ENCODE results near the gene TNRC18.

The TNRC18 gene

GRCh38 chr7:5422396-5423305, 983 bp downstream of the TNRC18 start:
- peak overlapping the region; percentile 84 for H3K4me3 ChIP-seq (ENCODE audit: low read depth, low read length)
- peaks cover 7% of the 10 kb centered on the region; the same call in 1 of the 2 replicates for H3K4me1 ChIP-seq
- no peaks in the 10 kb centered on the region for H3K9me3 ChIP-seq
- H3K36me3 ChIP-seq = no peaks in the 10 kb centered on the region
- TF ChIP-seq CTCF (IDR thresholded peaks at IDR 0.05; ENCODE audit: low read depth, low read length) = no peak; the same call in 1 of the 2 replicates
- peaks cover 30% of the 10 kb centered on the region for H3K27me3 ChIP-seq
- DNase-seq = no peak

- no peak for TF ChIP-seq CTCF (IDR thresholded peaks at IDR 0.05; ENCODE audit: low read depth, low read length)
- H3K4me1 ChIP-seq = peaks cover 7% of the 10 kb centered on the region; the same call in 1 of the 2 replicates
- H3K9me3 ChIP-seq = no peaks in the 10 kb centered on the region
- H3K36me3 ChIP-seq = no peaks in the 10 kb centered on the region
- DNase-seq = no peak
- peak overlapping the region; percentile 84 for H3K4me3 ChIP-seq (ENCODE audit: low read depth, low read length)
- peaks cover 30% of the 10 kb centered on the region for H3K27me3 ChIP-seq
Measured at GRCh38 chr7:5421714-5422395, 1.8 kb downstream of the TNRC18 start.

GRCh38 chr7:5420881-5421713, 2.5 kb downstream of the TNRC18 start:
- H3K4me1 ChIP-seq = peaks cover 7% of the 10 kb centered on the region; the same call in 1 of the 2 replicates
- peaks cover 30% of the 10 kb centered on the region for H3K27me3 ChIP-seq
- H3K4me3 ChIP-seq (ENCODE audit: low read depth, low read length) = peak overlapping the region; percentile 84
- no peaks in the 10 kb centered on the region for H3K9me3 ChIP-seq
- TF ChIP-seq CTCF (IDR thresholded peaks at IDR 0.05; ENCODE audit: low read depth, low read length) = no peak
- no peak for DNase-seq
- no peaks in the 10 kb centered on the region for H3K36me3 ChIP-seq

- peaks cover 7% of the 10 kb centered on the region; the same call in 1 of the 2 replicates for H3K4me1 ChIP-seq
- no peak for TF ChIP-seq CTCF (IDR thresholded peaks at IDR 0.05; ENCODE audit: low read depth, low read length)
- H3K4me3 ChIP-seq (ENCODE audit: low read depth, low read length) = peak overlapping the region; percentile 84
- H3K36me3 ChIP-seq = no peaks in the 10 kb centered on the region
- H3K9me3 ChIP-seq = no peaks in the 10 kb centered on the region
- DNase-seq = no peak
- peaks cover 30% of the 10 kb centered on the region for H3K27me3 ChIP-seq
Measured at GRCh38 chr7:5420067-5420880, 3.4 kb downstream of the TNRC18 start.

- H3K4me3 ChIP-seq (ENCODE audit: low read depth, low read length) = peak overlapping the region; percentile 84
- no peak for DNase-seq
Measured at GRCh38 chr7:5419539-5420066, 4.0 kb downstream of the TNRC18 start.

More at GRCh38 chr7:5419539-5420066, 4.0 kb downstream of the TNRC18 start:
- Histone ChIP-seq H3K9me3 (no peaks in the 10 kb centered on the region), H3K36me3 (no peaks in the 10 kb centered on the region), H3K27me3 (peaks cover 30% of the 10 kb centered on the region), H3K4me1 (peaks cover 7% of the 10 kb centered on the region; the same call in 1 of the 2 replicates)
- TF ChIP-seq CTCF (IDR thresholded peaks at IDR 0.05; ENCODE audit: low read depth, low read length) = no peak

Data from BE2C (cell line).